Heart left ventricle (tissue), 13 donors: ENCODE data around the gene PPIF.

Source experiments
- CTCF ChIP-seq, 12 donors: fragments of 200-600 bp; sonication (generic) in 4 of 12; IDR thresholded peaks; one replicate each; pipeline versions ENCODE4 v1.5.0 to v1.8.0; 2018 to 2022; ENCODE audit warnings: antibody characterized with exemption in 12 of 12, mild to moderate bottlenecking in 5 of 12
- POLR2A ChIP-seq, 2 donors: fragments of 450-650 bp; IDR thresholded peaks; one replicate each; pipeline ENCODE4 v1.6.1; 2017; ENCODE audit warnings: antibody characterized with exemption in 2 of 2, mild to moderate bottlenecking in 2 of 2, moderate library complexity in 2 of 2
- donor health status: ischemic (EF 13 %, LVEDD 7.1; RV severe dilation, severe dysfunction).
- donor health status: DM: no; HTN: yes; CAD: no.
- donor health status: DM: no; HTN: no; CAD: no.
- donor health status: ischemic (EF 25% LVEDD 6.9; RV normal size, moderate dysfunction).
- donor health status: ischemic (EF 25% LVEDD 5.7; RV mildly dilated, moderate dysfunction).
- donor health status: ischemic (EF 35%, LVEDD 5.7; RV mildly dilated, moderate dysfunction).
- donor health status: nonischemic (EF 11% LVEDD 7.7; RV severe dilation, severe dysfunction).
- donor health status: DM: yes; HTN: yes; CAD: no.
- donor health status: PGD.
- donor health status: ischemic (EF 29% LVEDD 5.4; RV normal size, mild dysfunction).
- donor health status: nonischemic (EF 23%, LVEDD 6.1; RV moderate dilation, normal function).

- TF ChIP-seq POLR2A (IDR thresholded peaks at IDR 0.05) (no peak), CTCF (IDR thresholded peaks at IDR 0.05) (no peak)
These were observed 31.6 kb downstream of the PPIF start for GRCh38 chr10:79378647-79379511.
